Measurements from ENCODE around the gene NSRP1. TPM values are rescaled to one million over a fixed set of nuclear protein-coding genes. Genes with fewer than 3 reads are reported as not detected.

NSRP1 gene
- total and polyA plus RNA-seq, 2 of the 8 experiments (the other 6 are each of a cell fraction or from before 2014, with no cell fraction given) = 6.1 to 22.4 TPM

DNA sequence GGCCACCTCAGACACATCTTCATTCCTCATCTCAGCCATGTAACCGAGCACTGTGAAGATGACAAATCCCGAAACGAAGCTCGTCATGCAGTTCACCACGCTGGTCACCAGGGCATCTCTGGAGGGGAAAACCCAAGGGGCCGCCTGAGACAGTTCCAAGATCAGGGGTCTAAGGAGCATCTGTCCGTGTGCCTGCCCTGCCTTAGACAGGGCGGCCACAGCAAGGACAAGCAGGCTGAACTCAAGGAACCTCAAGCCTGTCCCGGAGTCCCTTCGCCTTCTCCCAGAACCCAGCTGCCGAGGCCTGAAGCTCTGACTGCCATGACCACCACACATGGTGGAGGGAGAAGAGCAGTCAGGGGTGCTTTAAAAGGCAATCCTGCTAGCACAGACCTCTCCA, 96.1 kb downstream of the NSRP1 start:
- no peak overlapping the region for H3K56ac ChIP-seq (replicated peaks; ENCODE audit: insufficient read length, low read depth, low read length)
- DNase-seq (ENCODE audit: low read depth in 1 of 2, low spot score in 2 of 2) (no peak), FAIRE-seq (no peak)
- H3K27ac ChIP-seq (ENCODE audit: low read depth, low read length) = no peak overlapping the region
- no peaks in the 10 kb centered on the region for H3K27me3 ChIP-seq (replicated peaks in 1 of 4; ENCODE audit: control insufficient read depth in 3 of 4, extremely low read depth in 1 of 4, insufficient read depth in 3 of 4, low read length in 3 of 4)
- CTCF ChIA-PET (ENCODE audit: partially characterized antibody) = interaction anchor here (0.9 to 2.2 kb wide), 9 partner anchors 10 to 99 kb away, joined by 3 to 7 read pairs (median 5); no protein-coding TSS in a partner anchor
- no peak overlapping the region for H4K91ac ChIP-seq (replicated peaks; ENCODE audit: insufficient read length, low read length)
- no peak overlapping the region for H2AK5ac ChIP-seq (ENCODE audit: low read depth, low read length)
- no peak overlapping the region for H3K9ac ChIP-seq (replicated peaks in 1 of 4; ENCODE audit: extremely low read depth in 1 of 4, low read depth in 3 of 4, low read length in 3 of 4)
- no peak overlapping the region for H2BK120ac ChIP-seq (replicated peaks; ENCODE audit: low read depth, low read length)
- H2BK20ac ChIP-seq (ENCODE audit: low read length) = no peak overlapping the region
- no peaks in the 10 kb centered on the region for H3K36me3 ChIP-seq (ENCODE audit: control insufficient read depth in 2 of 4, insufficient read depth in 4 of 4, low read length in 3 of 4)
- H4K5ac ChIP-seq (ENCODE audit: insufficient read length, low read depth, low read length) = no peak overlapping the region
- no peak overlapping the region for H2BK12ac ChIP-seq (ENCODE audit: low read depth, low read length)
- H3K23ac ChIP-seq (ENCODE audit: insufficient read length) = no peak overlapping the region
- H3K4me2 ChIP-seq (ENCODE audit: insufficient read depth in 1 of 2, low read depth in 2 of 2, low read length in 2 of 2) = no peak overlapping the region
- POLR2A ChIA-PET (ENCODE audit: partially characterized antibody) = interaction anchor here (1.0 kb wide), 1 partner anchor 11 kb away, joined by 3 read pairs; no protein-coding TSS in a partner anchor
- no peaks in the 10 kb centered on the region; the same call in 1 of the 2 replicates for H3K79me1 ChIP-seq (ENCODE audit: low read depth, low read length)
- H2BK5ac ChIP-seq (ENCODE audit: low read depth, low read length) = no peak overlapping the region
- no peak overlapping the region for H3K18ac ChIP-seq (ENCODE audit: extremely low read depth, low read length)
- H4K8ac ChIP-seq (ENCODE audit: extremely low read depth, insufficient read depth, low read length) = peak overlapping the region; percentile 78; the same call in 1 of the 2 replicates
- no peaks in the 10 kb centered on the region for H3K23me2 ChIP-seq (ENCODE audit: low read depth, low read length)
- H2BK15ac ChIP-seq (ENCODE audit: low read length) = no peak overlapping the region
- H4K20me1 ChIP-seq (replicated peaks in 1 of 2; ENCODE audit: control insufficient read depth in 1 of 2, insufficient read depth in 2 of 2, low read length in 2 of 2) = no peaks in the 10 kb centered on the region
- H3K4me1 ChIP-seq (replicated peaks in 1 of 4; ENCODE audit: control insufficient read depth in 3 of 4, insufficient read depth in 4 of 4, low read length in 3 of 4) = no peaks in the 10 kb centered on the region
- no peak overlapping the region for H3K14ac ChIP-seq (ENCODE audit: insufficient read length)
- WGBS, 2 experiments (ENCODE audit: extremely low coverage in 1 of 2, insufficient coverage in 1 of 2, insufficient read length in 1 of 2, insufficient replicate concordance in 2 of 2, low coverage in 1 of 2, low lambda C conversion rate in 2 of 2, missing lambda C conversion rate in 1 of 2) = 87% methylated on average over 11 of the region's 11 CpGs; no CpG with 5 or more reads in 1 of the 2 experiments
- no peaks in the 10 kb centered on the region for H3K9me3 ChIP-seq (ENCODE audit: insufficient read depth in 2 of 2, low read depth in 1 of 2, low read length in 1 of 2)
- no peak overlapping the region for H3K4me3 ChIP-seq (ENCODE audit: extremely low read depth in 1 of 4, insufficient read depth in 2 of 4, low read depth in 3 of 4, low read length in 4 of 4)
- H3K4ac ChIP-seq (replicated peaks; ENCODE audit: insufficient read length, low read depth, low read length) = no peak overlapping the region
- no peaks in the 10 kb centered on the region for H3K79me2 ChIP-seq (ENCODE audit: control insufficient read depth in 1 of 2, insufficient read depth in 2 of 2, low read length in 2 of 2)
- H2AFZ ChIP-seq (ENCODE audit: low read length) = peak overlapping the region; percentile 36; the same call in 1 of the 2 replicates
- TF ChIP-seq SIN3A (conservative IDR thresholded peaks at IDR 0.05 in 1 of 2, IDR thresholded peaks at IDR 0.05 in 1 of 2; ENCODE audit: low read depth in 1 of 2, low read length in 2 of 2) = no peak
- no peak for TF ChIP-seq EGR1 (IDR thresholded peaks at IDR 0.05; ENCODE audit: borderline replicate concordance, low read depth, low read length)
- TF ChIP-seq ATF3 (IDR thresholded peaks at IDR 0.05; ENCODE audit: insufficient read depth, low read depth, low read length) = no peak
- TF ChIP-seq TEAD4 (IDR thresholded peaks at IDR 0.05; ENCODE audit: low read depth, low read length) = no peak
- TF ChIP-seq BCL11A (IDR thresholded peaks at IDR 0.05; ENCODE audit: low read depth in 2 of 2, low read length in 2 of 2) = no peak
- TF ChIP-seq RAD21 (IDR thresholded peaks at IDR 0.05 in 1 of 2, conservative IDR thresholded peaks at IDR 0.05 in 1 of 2; ENCODE audit: low read depth in 2 of 2, low read length in 2 of 2) = peak in 1 of 2 experiments; percentile 21; a peak in 1 of 4 replicates
- TF ChIP-seq CREB1 (IDR thresholded peaks at IDR 0.05) = no peak
- TF ChIP-seq, protein P1, sequence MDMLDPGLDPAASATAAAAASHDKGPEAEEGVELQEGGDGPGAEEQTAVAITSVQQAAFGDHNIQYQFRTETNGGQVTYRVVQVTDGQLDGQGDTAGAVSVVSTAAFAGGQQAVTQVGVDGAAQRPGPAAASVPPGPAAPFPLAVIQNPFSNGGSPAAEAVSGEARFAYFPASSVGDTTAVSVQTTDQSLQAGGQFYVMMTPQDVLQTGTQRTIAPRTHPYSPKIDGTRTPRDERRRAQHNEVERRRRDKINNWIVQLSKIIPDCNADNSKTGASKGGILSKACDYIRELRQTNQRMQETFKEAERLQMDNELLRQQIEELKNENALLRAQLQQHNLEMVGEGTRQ (IDR thresholded peaks at IDR 0.05; ENCODE audit: low read length) = no peak
- TF ChIP-seq KDM4A (IDR thresholded peaks at IDR 0.05; ENCODE audit: low read depth, low read length, severe bottlenecking) = no peak
- no peak for TF ChIP-seq KDM1A (IDR thresholded peaks at IDR 0.05; ENCODE audit: borderline replicate concordance, low read length)
- TF ChIP-seq E2F6 (IDR thresholded peaks at IDR 0.05) = no peak
